HPDE6-E6E7 (cell line): ENCODE data around the gene MTF2.
"Not testable (repeated sequence)": the region's sequence is repeated elsewhere in the genome, so short reads cannot be mapped to it uniquely, and the experiment has no call there.

ENCODE experiments used
- DNase-seq: peaks from one replicate; pipeline ENCODE4 v3.0.0; 2011; ENCODE audit warnings: missing footprints; ENCODE audit errors: extremely low spot score

The MTF2 gene

DNA sequence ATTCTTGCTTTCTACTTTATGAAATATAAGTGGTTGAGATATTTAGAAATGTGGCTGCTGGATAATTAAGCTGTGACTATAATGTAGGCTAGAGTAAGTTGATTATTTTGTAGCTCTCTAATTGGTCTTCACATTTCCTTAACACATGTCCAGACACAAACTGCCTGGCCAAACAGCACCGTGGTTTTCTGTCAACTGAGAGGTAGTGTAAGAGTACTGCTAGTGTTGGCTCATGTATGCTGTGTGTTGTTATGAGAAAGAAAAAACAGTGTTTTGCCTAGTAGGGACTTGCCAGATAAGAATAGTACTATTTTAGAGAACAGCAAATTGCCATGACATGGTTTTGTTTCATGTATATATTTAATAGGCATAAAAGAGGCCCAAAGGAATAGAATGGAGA, 64.1 kb downstream of the MTF2 start:
- no peak for DNase-seq

GRCh38 chr1:93143769-93144168, 64.7 kb downstream of the MTF2 start:
- no peak for DNase-seq

GRCh38 chr1:93148001-93148400, 68.9 kb downstream of the MTF2 start:
- DNase-seq: no peak

GRCh38 chr1:93150729-93151128, 71.6 kb downstream of the MTF2 start:
- DNase-seq: no peak

- DNase-seq: no peak
These were observed 72.4 kb downstream of the MTF2 start for GRCh38 chr1:93151474-93151873.

DNA sequence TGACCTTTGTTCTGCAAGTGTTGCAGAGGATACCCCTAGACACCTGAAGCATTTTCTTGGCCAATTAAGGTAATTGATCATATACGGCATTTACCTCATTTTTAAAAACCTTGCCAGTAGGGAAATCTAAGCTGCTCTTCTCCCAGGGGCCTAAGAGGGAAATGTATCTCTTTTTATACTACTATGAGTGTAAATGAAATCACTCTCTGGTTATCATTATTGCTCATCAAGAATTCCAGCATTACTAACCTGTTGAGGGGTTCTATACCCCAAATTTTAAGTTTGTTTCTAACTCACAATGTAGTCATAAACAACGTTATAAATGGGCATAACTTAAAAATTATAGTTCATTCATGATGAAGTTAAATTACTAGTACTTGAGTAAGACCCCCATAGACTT, 73.8 kb downstream of the MTF2 start:
- DNase-seq: no peak

GRCh38 chr1:93154898-93155297, 75.8 kb downstream of the MTF2 start:
- DNase-seq: no peak

DNA sequence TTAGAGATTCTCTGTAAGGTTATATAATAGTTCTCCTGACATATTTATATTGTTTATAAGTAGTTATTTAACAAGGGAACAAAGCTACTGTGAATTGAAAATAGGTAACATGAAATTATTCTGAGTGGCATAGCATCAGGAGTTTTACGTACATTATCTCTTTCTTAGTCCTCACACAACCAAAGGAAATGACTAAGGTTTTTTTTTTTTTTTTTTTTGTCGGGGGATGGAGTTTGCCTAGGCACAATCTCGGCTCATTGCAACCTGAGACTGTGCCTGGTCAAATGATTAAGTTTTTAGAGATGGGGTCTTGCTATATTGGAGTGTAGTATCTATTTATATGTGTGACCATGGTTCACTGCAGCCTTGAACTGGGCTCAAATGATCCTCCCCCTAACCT, 76.3 kb downstream of the MTF2 start:
- no peak for DNase-seq

- DNase-seq: no peak
These were observed 80.3 kb downstream of the MTF2 start for GRCh38 chr1:93159337-93159736.

DNA sequence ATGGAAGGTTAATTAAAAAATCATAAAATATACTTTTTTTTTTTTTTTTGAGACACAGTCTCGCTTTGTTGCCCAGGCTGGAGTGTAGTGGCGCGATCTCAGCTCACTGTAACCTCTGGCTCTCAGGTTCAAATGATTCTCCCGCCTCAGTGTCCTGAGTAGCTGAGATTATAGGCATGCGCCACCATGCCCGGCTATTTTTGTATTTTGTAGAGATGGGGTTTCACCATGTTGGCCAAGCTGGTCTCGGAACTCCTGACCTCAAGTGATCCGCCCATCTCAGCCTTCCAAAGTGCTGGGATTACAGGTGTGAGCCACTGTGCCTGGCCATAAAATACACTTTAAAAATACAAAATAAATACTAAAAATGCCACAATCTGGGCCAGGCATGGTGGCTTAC, 84.2 kb downstream of the MTF2 start:
- not testable (repeated sequence) for DNase-seq

DNA sequence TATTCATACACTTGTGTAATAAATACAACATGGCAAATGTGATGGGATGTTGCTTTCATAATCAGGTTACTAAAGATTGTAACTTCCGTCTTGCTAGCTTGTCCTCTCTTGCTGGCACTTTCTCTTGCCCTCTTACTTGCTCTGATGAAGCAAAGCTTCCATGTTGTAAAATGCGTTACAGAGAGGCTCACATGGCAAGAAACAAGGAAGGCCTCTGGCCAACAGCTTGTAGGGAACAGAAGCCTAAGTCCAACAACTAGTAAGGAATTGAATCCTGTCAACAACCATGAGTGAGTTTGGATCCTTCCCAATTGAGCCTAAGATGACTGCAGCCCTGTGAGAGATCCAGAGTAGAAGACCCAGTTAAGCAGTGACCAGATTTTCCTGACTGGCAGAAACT, 85.7 kb downstream of the MTF2 start:
- DNase-seq: no peak

- not testable (repeated sequence) for DNase-seq
These were observed 86.8 kb downstream of the MTF2 start for GRCh38 chr1:93165895-93166294.

- DNase-seq: no peak
These were observed 87.9 kb downstream of the MTF2 start for GRCh38 chr1:93167006-93167405.

DNA sequence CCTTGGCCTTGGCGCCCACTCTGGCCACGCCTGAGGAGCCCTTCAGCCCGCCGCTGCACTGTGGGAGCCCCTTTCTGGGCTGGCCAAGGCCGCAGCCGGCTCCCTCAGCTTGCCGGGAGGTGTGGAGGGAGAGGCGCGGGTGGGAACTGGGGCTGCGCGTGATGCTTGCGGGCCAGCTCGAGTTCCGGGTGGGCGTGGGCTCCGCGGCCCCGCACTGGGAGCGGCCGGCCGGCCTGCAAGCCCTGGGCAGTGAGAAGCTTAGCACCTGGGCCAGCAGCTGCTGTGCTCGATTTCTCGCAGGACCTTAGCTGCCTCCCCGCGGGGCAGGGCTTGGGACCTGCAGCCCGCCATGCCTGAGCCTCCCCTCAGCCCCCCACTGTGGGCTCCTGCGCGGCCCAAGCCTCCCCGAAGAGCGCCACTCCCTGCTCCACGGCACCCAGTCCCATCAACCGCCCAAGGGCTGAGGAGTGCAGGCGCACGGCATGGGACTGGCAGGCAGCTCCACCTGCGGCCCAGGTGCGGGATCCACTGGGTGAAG, 91.1 kb downstream of the MTF2 start:
- not testable (repeated sequence) for DNase-seq

GRCh38 chr1:93171549-93172034, 92.5 kb downstream of the MTF2 start:
- DNase-seq: no peak

DNA sequence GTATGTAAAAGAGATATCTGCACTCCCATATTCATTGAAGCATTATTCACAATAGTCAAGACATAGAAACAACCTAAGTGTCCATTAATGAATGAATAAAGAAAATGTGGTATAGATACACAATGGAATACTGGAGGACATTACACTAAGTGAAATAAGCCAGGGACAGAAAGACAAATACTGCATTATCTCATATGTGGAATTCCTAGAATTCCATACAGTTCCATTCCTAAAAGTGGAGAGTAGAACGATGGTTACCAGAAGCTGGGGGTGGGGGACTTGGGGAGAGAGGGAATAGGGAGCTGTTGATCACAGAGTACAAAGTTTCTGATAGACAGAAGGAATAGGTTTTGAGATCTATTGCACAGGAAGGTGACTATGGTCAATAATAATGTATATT, 93.7 kb downstream of the MTF2 start:
- no peak for DNase-seq

- not testable (repeated sequence) for DNase-seq
These were observed 95.6 kb downstream of the MTF2 start for GRCh38 chr1:93174638-93175037.

GRCh38 chr1:93177991-93178390, 98.9 kb downstream of the MTF2 start:
- no peak for DNase-seq

DNA sequence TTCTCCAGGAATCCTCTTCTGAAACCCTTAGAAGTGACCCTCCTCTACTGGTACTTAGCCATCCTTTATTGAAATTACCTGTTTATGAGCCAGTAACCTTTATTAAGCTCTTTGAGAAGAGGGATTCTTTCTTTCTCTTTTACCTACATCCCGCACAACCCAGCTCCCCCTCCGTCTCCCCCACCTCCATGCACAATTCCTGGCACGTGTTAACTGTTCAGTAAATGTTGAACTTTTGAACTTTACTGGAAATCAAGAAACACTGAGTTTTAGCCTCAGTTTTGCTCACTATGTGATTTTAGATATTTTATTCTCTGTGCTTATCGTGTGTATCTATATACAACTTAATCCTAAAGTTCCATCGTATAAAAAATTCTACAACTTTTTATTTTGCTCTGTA, 99.3 kb downstream of the MTF2 start:
- no peak for DNase-seq

- peak; percentile 86 for DNase-seq
These were observed 101.0 kb downstream of the MTF2 start, which contains the start of gene TMED5 for GRCh38 chr1:93179886-93180722. Gene TMED5, minus strand, starts transcription at chr1:93180413. Its CDS starts 171 bp downstream, at chr1:93180242.

- no peak for DNase-seq
These were observed 101.9 kb downstream of the MTF2 start, which contains the start of gene CCDC18 for GRCh38 chr1:93180723-93181613. Gene CCDC18, plus strand, starts transcription at chr1:93180724. Its CDS starts 2,638 bp downstream, at chr1:93183362.

GRCh38 chr1:93186667-93187066, 107.6 kb downstream of the MTF2 start:
- DNase-seq: no peak
